Subcutaneous adipose tissue (tissue), 4 donors: ENCODE measurements around the gene ANKRD11. TPM values are rescaled to one million over a fixed set of nuclear protein-coding genes. Genes with fewer than 3 reads are reported as not detected.

Experiments used
- CTCF ChIP-seq: fragments of 450-650 bp; IDR thresholded peaks from one replicate; pipeline ENCODE4 v1.5.1; 2016; ENCODE audit warnings: low read depth, mild to moderate bottlenecking, control low read depth, antibody characterized with exemption, moderate library complexity
- total RNA-seq, 4 donors: library from RNA; depleted of rRNA; stranded (reverse); fragments of >200 nt; gene quantifications; one replicate each; pipeline ENCODE4 v1.1.0, GENCODE V29; 2016

Gene ANKRD11
- total RNA-seq, 4 donors from 2014 or later: 56.1 to 190 (median 62.6) TPM

DNA sequence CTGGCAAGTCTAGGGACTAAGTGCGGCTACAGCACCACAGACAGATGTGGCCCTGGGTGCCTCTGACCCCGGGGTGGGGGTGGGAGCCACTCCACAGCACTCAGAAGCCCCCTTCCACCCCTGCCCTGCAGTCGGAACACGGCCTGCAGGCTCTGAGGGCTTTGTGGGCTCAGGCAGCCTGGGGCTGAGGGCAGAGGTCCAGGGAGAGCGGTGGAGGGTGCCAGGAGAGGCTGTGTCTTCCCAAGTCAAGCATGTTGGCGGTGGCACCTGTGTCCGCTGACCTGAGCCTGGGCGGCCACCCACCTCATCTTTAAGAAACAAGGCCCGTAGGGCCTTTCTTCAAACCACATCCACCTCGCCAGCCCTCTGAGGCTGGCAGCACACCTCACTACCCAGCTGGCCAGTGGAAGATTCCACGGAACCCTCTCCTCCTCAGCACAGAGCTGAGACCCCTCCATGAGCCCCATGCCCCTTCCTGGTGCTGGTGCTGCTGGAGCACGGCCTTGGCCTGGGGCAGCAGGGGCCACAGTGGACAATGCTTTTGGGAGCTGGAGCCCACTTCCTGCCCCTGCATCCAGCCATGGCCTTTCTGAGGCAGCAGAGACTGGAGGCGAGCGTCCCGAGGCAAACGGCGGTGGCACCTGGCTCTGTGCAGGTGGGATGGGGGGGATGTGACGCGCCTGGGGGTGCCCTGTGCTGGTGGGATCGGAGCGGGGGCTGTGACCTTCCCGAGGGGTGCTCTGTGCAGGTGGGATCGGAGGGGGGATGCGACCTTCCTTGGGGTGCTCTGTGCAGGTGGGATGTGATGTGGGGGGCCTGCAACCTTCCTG lies 195.1 kb downstream of the ANKRD11 start:
- no peak for TF ChIP-seq CTCF

DNA sequence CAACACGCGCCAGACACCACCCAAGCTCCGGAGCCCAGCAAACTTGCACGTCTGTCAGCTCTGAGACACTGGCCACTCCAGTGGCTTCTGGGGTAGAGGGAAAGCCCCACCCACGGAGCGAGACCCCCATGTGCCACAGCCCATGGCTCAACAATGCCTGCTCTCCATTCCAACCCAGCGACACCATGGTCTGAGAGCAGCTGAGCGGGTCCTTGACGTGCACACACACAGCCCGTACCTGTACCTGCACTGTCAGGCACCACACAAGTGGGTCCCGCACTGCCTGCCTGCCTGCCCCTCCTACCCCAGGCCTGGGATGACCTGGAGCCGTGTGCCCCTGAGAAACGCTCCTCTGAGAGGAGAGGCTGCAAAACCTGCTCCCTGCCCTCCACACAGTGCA lies 195.9 kb downstream of the ANKRD11 start:
- no peak for TF ChIP-seq CTCF

- TF ChIP-seq CTCF: no peak
Observed at GRCh38 chr16:89293276-89294143, 196.9 kb downstream of the ANKRD11 start.

DNA sequence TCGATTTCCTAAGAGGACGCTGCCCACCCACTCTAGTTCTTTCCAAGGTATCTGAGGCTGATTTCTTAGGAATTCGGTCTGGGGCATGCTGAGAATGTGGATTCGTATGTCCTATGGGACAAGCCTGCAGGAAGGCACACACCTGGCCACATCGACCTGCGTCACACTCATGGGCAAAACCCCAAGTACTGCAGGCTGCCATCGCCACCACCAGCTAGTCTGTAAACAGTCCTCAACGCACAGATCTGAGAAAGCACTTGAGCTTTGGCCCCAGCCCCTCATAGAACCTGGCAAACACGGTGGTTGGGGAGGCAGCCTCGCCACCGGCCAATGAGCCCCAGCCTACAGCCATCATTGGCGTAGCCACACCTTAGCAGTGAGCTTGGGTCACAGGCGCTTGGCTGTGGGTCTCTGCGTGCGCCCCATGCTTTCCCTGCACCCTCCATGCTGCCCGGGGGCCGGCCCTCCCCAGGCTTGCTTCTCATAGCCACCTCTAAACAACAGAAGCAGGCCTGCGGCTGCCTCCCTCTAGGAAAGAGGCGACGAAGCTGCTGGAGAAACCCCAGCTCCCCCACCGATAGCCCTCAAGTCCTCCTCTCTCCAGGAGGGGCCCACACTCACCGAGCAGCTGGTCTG lies 197.8 kb downstream of the ANKRD11 start:
- TF ChIP-seq CTCF: no peak

- no peak for TF ChIP-seq CTCF
Observed at GRCh38 chr16:89291776-89292175, 198.6 kb downstream of the ANKRD11 start.

DNA sequence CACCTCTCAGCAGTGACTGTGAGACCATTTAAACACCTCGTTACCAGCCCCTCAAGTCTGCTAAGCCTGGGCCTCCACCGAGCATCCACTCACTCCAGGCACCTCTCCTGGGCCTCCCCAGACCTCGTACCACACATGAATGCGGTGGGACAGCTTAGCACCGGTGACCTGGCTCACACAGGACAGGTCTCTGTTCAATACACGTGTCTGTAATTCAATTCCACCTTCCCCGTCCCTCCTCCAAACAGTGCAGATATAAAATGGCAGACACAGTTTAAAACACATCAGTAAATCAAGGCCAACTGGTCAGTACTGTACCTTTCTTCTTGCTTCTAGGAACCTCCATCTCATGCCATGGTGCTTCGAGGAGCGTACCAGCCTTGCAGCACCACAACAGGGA lies 199.0 kb downstream of the ANKRD11 start:
- TF ChIP-seq CTCF: no peak

- no peak for TF ChIP-seq CTCF
Observed at GRCh38 chr16:89290887-89291286, 199.5 kb downstream of the ANKRD11 start.
